Inflammatory macrophage treated with lipopolysaccharide for 1 hour (primary cell): ENCODE data around the gene PHKA1.
"Not testable (repeated sequence)": the region's sequence is repeated elsewhere in the genome, so short reads cannot be mapped to it uniquely, and the experiment has no call there.

ENCODE experiments used
- DNase-seq, 2 donors: peaks; one replicate each; pipeline ENCODE4 v3.0.0-alpha.2; 2020 to 2022

The PHKA1 gene

DNA sequence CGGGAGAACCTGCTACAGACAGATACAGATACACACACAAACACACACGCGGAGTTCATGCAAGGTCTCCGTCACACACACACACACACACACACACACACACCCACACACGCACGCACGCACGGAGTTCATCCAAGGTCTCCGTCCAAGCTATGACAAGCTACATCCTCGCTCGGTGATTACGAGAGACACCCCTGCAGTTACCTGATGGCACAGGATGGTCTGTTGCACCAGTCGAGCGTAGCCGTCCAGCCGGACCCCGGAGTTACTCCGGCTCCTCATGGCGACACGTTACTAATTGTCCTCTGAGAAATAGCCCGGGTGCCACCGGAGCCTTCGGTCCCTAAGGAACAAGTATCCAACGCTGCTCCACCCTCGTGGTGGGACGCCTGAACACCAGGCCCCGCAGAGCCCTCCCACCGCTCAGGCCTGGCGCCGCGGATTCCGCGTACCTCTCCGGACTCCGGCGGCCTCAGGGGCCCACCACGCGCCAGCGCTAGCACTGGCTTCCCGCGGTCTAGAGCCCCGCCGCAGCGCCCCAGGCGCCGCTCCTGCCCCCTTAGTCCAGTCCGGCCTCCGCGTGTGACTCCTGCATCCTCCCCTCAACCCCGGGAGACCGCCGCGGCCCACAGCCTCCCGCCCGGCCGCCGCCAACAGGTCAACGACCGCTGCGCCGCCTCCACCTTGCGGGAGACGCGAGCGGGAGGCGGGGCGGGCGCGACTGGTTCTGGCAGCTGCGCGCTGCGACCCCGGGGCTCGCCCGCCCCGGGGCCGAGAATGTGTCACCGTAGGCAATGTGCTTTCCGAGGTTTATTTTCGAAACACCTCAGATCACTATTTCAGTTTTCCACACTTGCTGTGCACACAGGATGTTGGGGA is at the start of gene PHKA1:
Gene PHKA1, minus strand, starts transcription at position 708 of the 879 bp plus-strand sequence. Its CDS starts 426 bp downstream, at position 282.
- DNase-seq: peak; percentile 4 to 10

DNA sequence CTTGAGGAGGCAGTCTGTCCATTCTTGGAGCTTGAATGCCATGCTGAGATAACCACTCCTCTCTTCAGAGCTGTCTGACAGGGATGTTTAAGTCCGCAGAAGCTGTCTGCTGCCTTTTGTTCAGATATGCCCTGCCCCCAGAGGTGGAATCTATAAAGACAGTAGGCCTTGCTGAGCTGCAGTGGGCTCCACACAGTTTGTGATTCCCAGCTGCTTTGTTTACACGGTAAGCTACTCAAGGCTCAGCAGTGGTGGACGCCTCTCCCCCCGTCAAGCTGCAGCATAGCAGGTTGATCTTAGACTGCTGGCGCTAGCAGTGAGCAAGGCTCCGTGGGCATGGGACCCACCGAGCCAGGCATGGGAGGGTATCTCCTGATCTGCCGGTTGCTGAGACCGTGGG is 46.3 kb upstream of the PHKA1 start:
- DNase-seq: not testable (repeated sequence)

DNA sequence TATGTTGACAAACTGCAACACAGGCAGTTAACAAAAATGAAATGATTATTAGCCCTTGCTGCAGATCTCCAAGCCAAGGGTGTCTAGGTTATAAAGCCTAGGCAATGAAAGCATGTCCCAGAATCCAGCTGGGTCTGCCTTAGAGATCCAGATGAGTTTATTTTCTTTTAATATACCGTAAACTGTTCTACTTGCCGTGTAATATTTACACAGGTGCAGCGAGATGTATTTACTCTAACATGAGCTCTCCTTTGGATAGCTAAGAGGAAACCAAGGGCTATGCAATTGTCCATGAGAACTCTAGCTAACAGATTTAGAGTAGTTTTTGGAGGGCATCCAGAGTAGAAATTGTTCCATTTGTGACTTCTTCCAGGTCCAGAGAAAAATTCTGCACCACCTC is 34.4 kb upstream of the PHKA1 start:
- not testable (repeated sequence) for DNase-seq

DNA sequence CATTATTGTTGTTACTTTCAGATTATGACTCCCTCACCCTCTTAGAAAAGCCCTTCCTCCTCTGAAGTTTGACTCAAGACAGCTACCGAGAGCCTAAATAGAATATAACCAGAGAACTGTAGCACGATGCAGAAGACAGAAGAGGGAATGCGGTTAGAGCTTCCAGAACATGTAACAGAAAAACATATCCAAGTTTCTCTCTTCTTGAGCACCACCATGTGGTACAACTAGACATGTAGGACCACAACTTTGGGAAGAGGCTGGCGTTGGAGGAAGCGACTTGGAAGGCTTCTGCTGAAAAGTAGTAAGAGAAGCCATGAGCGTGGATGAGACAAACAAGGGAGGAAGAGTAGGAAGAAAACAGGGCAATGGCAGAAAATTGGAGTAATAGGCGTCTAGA is 31.4 kb upstream of the PHKA1 start:
- not testable (repeated sequence) for DNase-seq

DNA sequence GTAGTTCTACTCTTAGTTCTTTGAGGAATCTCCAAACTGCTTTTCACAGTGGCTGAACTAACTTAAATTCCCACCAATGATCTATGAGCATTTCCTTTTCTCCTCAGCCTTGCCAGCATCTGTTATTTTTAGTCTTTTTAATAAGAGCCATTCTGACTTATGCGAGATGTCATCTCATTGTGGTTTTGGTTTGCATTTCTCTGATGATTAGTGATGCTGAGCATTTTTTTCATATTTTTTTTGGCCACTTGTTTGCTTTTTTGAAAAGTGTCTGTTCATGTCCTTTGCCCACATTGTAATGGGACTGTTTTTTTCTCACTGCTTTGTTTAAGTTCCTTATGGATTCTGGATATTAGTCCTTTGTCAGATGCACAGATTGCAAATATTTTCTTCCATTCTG is 21.5 kb upstream of the PHKA1 start:
- DNase-seq: no peak

DNA sequence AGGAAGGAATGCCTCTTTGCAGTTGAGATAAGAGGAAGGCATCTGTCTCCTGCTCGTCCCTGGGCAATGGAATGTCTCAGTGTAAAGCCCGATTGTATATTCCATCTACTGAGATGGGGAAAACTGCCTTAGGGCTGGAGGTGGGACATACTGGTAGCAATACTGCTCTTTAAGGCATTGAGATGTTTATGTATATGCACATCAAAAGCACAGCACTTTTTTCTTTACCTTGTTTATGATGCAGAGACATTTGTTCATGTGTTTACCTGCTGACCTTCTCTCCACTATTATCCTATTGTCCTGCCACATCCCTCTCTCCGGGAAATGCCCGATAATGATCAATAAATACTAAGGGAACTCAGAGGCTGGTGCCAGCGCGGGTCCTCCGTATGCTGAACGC is 19.5 kb upstream of the PHKA1 start:
- DNase-seq: not testable (repeated sequence)

DNA sequence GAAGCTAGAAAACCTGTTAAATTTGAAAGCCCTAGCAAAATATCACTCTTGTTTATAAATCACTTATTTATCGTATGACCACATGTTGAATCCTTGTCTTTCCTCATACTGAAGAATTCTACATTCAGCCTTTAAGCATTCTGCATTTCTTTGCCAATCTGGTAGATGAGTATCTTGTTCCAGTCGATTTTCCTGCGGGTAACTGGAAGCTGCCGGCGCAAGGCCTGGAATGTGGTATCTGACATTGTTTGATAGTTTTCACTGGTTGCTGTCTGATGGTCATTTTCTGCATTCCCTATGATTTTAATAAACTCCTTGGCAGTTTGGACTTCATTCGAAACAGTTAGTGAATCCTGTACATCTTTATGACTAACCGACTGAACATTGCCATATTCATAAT is 13.7 kb upstream of the PHKA1 start:
- DNase-seq: no peak

DNA sequence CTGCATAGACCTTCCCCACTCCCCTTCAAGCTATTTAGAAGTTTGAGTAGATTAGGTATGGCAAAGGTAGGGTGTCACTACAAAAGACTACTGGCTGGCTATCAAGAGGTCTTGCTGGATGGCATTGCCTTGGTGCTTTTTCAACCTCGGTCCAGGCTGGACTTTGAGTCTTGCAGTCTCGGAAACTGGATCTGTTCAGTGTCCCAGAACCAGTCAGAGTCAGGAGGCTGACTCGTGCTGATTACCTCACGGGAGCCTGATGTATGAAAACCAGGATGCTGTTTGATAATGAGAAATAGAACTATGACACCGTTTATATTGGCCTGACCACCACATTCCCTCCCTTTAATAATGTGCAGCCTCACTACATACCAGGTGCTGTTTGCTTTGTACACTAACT is 2.7 kb upstream of the PHKA1 start:
- DNase-seq: no peak

DNA sequence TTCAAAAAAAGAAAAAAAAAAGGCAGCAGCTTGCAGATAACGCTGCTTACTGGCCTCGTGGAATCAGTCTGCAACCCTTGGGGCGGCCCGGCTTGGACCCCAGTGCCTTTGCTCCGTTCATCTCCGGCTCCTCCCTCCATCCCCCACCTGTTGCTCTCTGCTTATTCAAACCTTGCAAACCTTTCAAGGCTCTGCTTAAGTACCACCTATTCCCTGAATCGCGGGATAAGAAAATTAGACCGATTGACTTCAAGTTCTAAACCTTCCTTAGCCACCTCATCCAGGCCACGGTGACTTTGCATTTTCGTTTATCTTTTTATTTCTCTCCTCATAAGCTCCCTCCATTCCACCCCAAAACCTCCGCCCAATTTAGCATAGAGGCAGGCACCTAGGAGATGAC is 1.4 kb upstream of the PHKA1 start:
- DNase-seq: no peak

DNA sequence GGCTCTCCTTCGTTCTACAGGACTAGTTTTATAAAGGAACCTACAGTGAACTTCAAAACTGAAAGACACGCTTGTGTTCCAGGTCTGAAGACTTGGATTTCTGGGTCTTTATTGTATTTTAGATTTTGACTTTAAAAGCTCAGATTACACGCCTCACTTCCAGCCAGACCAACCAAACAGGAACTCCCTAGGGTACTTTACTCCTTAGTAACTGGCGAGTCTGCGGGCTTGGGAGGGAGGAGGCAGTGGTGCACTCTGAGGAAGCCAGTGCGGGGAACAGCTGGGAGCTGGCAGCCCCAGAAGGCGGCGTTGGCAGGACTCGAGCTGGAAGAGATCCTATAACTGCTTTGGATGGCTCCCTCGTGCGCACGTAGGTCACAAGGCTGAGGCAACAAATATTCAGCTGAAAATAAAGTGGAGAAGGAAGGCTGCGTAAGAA is 391 bp upstream of the PHKA1 start:
- DNase-seq: peak; percentile 9

DNA sequence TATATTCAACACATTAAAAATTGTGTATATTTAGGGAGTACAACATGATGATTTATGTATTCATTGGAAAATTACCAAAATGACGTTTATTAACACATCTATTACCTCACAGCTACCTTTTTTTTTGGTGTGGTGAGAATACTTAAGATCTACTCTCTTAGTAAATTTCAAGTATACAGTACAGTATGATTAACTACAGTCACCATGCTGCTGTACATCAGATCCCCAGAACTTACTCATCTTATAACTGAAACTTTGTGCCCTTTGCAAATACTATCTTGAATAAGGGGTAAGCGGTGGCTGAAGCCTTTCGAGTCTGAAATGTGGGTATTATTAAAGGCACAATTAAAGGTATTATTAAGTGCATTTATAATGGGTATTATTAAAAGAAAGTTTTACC is 976 bp downstream of the PHKA1 start:
- no peak for DNase-seq

DNA sequence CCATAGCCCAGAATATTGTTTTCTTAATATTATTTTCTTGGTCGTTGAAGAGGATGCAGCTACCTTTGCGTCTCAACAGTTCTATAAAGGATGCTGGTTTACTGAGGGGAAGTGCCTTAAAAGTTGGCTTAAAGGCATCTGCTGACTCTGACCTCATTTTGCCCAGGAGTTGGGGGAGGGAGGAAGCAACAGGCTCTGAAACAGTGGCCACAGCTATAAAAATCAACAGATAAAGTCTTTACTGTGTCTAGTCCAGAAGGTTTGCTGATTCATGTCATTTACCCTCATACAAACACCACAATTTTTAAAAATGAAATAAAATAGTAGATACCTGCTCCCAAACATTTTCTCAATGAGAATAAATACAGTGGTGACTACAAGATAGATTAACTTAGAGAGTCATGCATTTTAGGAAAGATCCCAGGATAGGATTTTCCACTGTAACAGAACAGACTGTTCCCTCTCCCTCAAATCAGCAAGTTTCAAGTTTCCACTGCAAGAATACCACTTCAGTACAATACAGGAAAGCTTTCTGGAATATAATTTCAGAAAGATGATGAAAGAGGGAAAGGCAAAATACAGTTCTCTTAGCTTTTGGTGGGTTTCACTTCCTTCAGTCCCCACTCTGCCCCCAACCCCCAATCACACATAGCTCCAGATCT is 1.9 kb downstream of the PHKA1 start:
- DNase-seq: peak; percentile 3 to 37

DNA sequence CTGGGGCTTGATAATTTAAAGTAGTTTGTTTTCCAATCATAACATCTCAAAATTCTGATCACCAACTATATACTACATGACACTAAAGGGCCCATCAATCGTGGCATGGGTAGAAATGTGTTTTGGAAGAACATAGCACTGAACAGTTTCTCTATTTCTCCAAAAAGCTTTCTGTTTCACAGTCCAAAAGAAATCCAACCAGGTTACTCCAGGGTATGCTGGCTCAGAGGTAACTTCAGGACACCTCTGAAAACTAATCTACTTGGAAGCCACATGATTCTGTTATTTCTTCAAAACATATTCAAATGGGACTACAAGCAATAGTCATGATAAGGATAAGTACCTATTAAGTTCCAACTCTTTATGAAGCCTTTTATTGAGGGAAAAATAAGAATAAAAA is 8.3 kb downstream of the PHKA1 start:
- DNase-seq: no peak

DNA sequence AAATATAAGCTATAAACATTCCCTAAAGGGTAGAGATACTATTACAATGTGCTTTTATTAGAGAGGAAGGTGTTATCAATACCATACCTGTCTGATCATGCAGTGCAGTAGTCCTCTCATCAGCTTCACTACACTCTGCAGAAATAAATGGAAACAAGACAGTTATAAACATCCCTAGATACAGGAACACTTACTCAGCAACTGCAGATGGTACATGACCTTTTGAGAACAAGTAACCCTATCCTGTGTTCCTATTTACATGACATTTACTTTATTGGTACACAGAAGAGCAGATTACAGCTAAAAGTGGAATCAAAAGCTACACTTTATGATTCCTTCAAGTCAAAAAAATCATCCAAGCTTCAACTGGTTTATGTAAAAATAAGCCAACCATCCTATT is 9.0 kb downstream of the PHKA1 start:
- DNase-seq: no peak

DNA sequence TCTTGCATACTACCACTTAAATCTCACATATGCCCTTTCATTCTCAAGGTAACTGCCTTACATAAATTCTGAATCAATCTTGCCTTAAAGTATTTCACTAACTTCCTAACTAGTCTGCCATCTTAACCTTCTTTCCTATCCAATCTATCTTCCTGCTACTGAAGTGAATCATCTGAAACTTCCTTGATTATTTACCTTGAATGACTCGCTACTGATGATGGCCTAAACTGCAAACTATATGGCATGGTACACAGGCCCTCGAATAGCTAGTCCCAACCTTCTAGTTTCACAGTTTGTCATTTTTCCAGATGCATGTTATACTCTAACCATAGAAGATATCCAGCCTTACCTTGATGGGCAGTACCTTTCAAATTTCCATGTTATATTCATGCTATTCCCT is 19.9 kb downstream of the PHKA1 start:
- no peak for DNase-seq

DNA sequence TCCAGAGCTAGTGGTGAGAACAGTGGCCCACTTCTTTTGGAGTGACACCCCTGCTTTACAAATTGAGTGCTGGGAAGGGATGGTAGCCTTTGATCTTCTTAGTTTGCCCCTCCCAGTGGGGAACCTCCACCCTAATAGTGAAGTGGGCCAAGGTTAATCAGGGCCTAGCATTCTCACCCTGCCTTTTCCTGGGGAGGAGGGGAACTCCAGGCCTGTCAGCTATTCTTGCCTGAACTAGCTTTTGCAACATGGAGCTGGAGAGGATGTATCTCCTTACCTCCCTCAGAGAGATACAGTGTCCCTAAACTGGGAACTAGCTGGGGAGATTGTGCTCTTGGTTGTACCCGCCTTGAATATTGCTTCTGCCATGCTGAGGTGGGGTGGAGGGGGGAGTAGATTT is 20.6 kb downstream of the PHKA1 start:
- no peak for DNase-seq

DNA sequence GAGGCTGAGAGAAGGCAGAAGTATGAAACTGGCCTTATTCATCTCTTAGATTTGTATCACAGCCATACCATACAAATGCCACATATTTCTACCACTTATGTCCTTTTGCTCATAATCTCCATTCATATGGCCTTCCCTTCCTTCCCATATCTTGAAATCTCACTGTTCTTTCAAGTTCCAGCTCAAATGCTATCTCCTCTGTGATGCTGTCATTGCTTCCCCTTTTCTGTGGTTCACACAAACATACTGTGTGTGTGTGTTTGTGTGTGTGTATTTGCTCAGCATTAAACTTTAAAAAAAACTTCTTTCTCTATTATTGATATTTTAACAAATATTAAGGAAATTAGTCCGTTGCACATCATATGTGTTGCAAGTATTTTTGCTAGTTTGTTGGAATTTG is 26.7 kb downstream of the PHKA1 start:
- no peak for DNase-seq

DNA sequence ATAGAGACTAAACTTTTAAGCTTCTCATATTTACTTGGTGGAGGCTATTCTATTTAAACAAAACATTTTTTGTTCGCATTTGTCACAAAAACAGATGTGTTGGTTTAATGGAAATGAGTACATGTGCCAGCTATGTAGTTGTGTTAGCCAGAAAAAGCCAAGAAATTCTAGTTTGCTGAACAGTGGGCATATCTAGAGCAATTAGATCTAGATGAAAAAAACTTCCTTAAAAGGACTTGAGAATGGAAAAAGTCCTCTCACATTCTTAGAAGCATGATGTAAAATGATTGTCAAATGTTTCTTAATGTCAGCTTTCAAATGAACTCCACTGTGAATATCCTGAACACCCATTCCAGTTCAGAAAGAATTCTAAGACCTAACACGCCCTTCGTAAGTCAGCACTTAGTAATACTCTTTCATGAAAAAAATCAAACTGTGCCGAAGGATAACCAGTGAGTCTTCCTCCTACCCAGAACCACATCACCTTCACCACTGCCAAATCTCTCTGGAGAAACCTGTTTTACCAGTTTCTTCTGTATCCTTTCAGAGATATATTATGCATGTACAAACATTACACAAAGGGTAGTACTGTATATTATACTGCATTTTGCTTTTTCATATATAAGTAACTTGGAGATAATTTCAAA is 28.2 kb downstream of the PHKA1 start:
- DNase-seq: no peak

DNA sequence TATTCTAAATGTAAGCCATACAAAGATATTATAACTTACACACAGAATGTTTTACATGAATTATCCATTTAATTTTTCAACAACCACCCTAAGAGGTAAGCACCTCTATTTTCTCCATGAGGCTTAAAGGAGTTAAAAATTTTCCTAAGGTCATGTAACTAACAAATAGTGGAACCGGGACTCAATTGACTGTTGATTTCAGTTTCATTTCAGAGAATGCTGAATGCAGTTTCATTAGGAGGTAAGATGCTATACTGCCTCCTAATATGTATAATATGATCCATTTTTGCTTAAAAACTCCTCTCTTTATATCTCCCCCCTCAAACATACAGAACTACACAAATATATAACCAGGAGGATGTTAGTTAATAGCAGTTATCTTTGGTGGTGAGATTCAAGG is 29.1 kb downstream of the PHKA1 start:
- no peak for DNase-seq

DNA sequence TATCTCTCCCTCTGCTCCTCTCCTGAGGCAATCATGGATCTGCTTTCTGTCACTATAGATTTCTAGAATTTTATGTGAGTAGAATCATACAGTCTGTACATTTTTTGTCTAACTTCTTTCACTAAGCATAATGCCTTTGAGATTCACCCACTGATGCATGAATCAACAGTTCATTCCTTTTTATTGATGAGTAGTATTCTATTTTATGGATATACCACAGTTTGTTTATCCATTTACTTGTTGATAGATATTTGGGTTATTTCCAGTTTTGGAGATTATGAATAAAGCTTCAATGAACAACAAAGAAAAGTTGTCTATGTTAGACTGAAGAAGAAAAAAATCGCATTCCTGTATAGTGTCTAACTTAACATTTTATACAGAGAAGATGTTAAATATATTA is 30.5 kb downstream of the PHKA1 start:
- no peak for DNase-seq

DNA sequence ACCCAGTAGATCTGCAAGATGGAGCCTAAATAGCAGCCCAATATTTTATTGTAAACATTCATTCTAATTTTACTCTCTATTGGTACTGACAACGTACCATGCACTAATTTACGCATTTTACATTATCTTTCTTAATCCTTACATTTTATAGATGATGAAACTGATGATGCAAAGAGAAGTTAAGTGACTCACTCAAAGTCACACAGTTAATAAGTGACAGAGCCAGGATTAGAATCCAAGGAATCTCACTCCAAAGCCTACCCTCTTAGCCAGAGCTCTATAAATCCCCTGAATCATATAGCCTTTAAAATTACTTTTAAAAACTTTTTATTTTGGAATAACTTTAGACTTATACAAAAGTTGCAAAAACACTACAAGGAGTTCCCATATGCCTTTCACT is 37.6 kb downstream of the PHKA1 start:
- DNase-seq: no peak

DNA sequence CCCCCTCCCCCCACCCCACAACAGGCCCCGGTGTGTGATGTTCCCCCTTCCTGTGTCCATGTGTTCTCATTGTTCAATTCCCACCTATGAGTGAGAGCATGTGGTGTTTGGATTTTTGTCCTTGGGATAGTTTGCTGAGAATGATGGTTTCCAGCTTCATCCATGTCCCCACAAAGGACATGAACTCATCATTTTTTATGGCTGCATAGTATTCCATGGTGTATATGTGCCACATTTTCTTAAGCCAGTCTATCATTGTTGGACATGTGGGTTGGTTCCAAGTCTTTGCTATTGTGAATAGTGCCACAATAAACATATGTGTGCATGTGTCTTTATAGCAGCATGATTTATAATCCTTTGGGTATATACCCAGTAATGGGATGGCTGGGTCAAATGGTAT is 40.2 kb downstream of the PHKA1 start:
- not testable (repeated sequence) for DNase-seq

DNA sequence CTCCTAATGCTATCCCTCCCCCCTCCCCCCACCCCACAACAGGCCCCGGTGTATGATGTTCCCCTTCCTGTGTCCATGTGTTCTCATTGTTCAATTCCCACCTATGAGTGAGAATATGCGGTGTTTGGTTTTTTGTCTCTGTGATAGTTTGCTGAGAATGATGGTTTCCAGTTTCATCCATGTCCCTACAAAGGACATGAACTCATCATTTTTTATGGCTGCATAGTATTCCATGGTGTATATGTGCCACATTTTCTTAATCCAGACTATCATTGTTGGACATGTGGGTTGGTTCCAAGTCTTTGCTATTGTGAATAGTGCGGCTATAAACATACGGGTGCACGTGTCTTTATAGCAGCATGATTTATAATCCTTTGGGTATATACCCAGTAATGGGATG is 44.6 kb downstream of the PHKA1 start:
- not testable (repeated sequence) for DNase-seq

DNA sequence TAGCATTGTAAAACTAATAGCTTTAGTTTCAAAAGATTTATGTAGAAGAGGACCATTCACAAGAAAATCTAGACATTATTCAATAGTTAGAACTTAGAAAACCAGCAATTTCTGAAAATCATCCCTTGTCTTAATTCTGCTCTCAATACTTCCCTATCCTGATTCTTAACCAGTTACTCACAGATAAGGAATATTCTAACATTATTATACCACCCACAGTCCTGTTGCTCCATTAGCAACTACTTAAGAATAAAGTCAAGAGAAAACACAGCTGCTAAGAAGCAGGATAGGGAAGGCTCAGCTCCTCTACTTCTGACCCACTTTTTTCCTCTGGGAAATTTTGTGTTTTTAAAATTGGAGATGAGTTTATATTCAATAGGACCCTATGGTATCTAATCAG is 47.7 kb downstream of the PHKA1 start:
- DNase-seq: no peak
